CD1c-positive myeloid dendritic cell (primary cell): ENCODE data around the gene SUGCT.
A peak's percentile ranks its signal among the peaks of the same experiment; 100 is the strongest.

Experiments used
- DNase-seq: peaks from one replicate; pipeline ENCODE4 v3.0.0-alpha.2; 2016; ENCODE audit errors: extremely low spot score

The SUGCT gene

GRCh38 chr7:40263752-40264390 lies 129.1 kb downstream of the SUGCT start:
- DNase-seq = no peak

GRCh38 chr7:40267583-40267982 lies 132.8 kb downstream of the SUGCT start:
- peak; percentile 16 for DNase-seq

GRCh38 chr7:40268810-40269209 lies 134.0 kb downstream of the SUGCT start:
- DNase-seq = peak; percentile 81

- no peak for DNase-seq
Observed at GRCh38 chr7:40276061-40276460, 141.3 kb downstream of the SUGCT start.

- no peak for DNase-seq
Observed at GRCh38 chr7:40279991-40280390, 145.2 kb downstream of the SUGCT start.

GRCh38 chr7:40282858-40283257 lies 148.1 kb downstream of the SUGCT start:
- no peak for DNase-seq

GRCh38 chr7:40283391-40283790 lies 148.6 kb downstream of the SUGCT start:
- DNase-seq = no peak

- no peak for DNase-seq
Observed at GRCh38 chr7:40288827-40289226, 154.0 kb downstream of the SUGCT start.

- no peak for DNase-seq
Observed at GRCh38 chr7:40297741-40298311, 163.0 kb downstream of the SUGCT start.

- DNase-seq = no peak
Observed at GRCh38 chr7:40298421-40298820, 163.6 kb downstream of the SUGCT start.

- DNase-seq = no peak
Observed at GRCh38 chr7:40299097-40299496, 164.3 kb downstream of the SUGCT start.

- DNase-seq = no peak
Observed at GRCh38 chr7:40300146-40300670, 165.4 kb downstream of the SUGCT start.

- no peak for DNase-seq
Observed at GRCh38 chr7:40301486-40302068, 166.8 kb downstream of the SUGCT start.

- no peak for DNase-seq
Observed at GRCh38 chr7:40303996-40304395, 169.2 kb downstream of the SUGCT start.

GRCh38 chr7:40305229-40305628 lies 170.4 kb downstream of the SUGCT start:
- DNase-seq = no peak

GRCh38 chr7:40306025-40306424 lies 171.2 kb downstream of the SUGCT start:
- no peak for DNase-seq

GRCh38 chr7:40306596-40306995 lies 171.8 kb downstream of the SUGCT start:
- no peak for DNase-seq

GRCh38 chr7:40310258-40310657 lies 175.5 kb downstream of the SUGCT start:
- no peak for DNase-seq

- DNase-seq = no peak
Observed at GRCh38 chr7:40311307-40311706, 176.5 kb downstream of the SUGCT start.

- DNase-seq = no peak
Observed at GRCh38 chr7:40315277-40315676, 180.5 kb downstream of the SUGCT start.

- DNase-seq = no peak
Observed at GRCh38 chr7:40316176-40316575, 181.4 kb downstream of the SUGCT start.

GRCh38 chr7:40324914-40325313 lies 190.1 kb downstream of the SUGCT start:
- no peak for DNase-seq

- no peak for DNase-seq
Observed at GRCh38 chr7:40327113-40327512, 192.3 kb downstream of the SUGCT start.
